Measurements from ENCODE around the gene TMEM218. TPM values are rescaled to one million over a fixed set of nuclear protein-coding genes. Genes with fewer than 3 reads are reported as not detected.

Gene TMEM218
- total and polyA plus RNA-seq, 9 donors: 13.0 to 37.3 (median 18.5) TPM

GRCh38 chr11:125112208-125112604 is 780 bp upstream of the TMEM218 start:
- H3K27me3 ChIP-seq: no peaks in the 10 kb centered on the region
- no peaks in the 10 kb centered on the region for H3K9me3 ChIP-seq
- no peak for TF ChIP-seq POLR2A (IDR thresholded peaks at IDR 0.05)
- TF ChIP-seq EP300 (IDR thresholded peaks at IDR 0.05): no peak
- no peak for TF ChIP-seq CTCF (IDR thresholded peaks at IDR 0.05)
- peak overlapping the region; percentile 26 for H3K4me3 ChIP-seq
- H3K36me3 ChIP-seq: no peaks in the 10 kb centered on the region
- no peak for DNase-seq
- peaks cover 5% of the 10 kb centered on the region for H3K4me1 ChIP-seq (ENCODE audit: insufficient read depth)
- WGBS, 3 donors: 77 to 86% (median 80%) methylated on average over 9 of the region's 9 CpGs
- no peak overlapping the region for H3K27ac ChIP-seq
- intact Hi-C loops (cut with DNase I): loop anchor here in 1 of 4 donors (10.0 kb wide), 1 partner anchor 237 kb away; no protein-coding TSS in a partner anchor

- Histone ChIP-seq H3K4me1 (ENCODE audit: insufficient read depth) (peaks cover 5% of the 10 kb centered on the region), H3K27ac (peak overlapping the region in 1 of 2 donors; percentile 51), H3K27me3 (no peaks in the 10 kb centered on the region), H3K36me3 (no peaks in the 10 kb centered on the region), H3K9me3 (no peaks in the 10 kb centered on the region), H3K4me3 (peak overlapping the region; percentile 73)
- no peak for DNase-seq
- TF ChIP-seq POLR2A (IDR thresholded peaks at IDR 0.05) (no peak), CTCF (IDR thresholded peaks at IDR 0.05) (no peak), EP300 (IDR thresholded peaks at IDR 0.05) (no peak)
- 0 to 1% (median 0%) methylated on average over 9 of the region's 9 CpGs for WGBS, 3 donors
- intact Hi-C loops (cut with DNase I): loop anchor here in 1 of 4 donors (10.0 kb wide), 1 partner anchor 236 kb away; no protein-coding TSS in a partner anchor
Observed at GRCh38 chr11:125111001-125111342, 454 bp downstream of the TMEM218 start.

GRCh38 chr11:125110506-125110905 is 920 bp downstream of the TMEM218 start:
- H3K4me3 ChIP-seq: peak overlapping the region; percentile 73
- WGBS, 3 donors: 52 to 58% (median 54%) methylated on average over 4 of the region's 4 CpGs
- TF ChIP-seq EP300 (IDR thresholded peaks at IDR 0.05) (no peak), POLR2A (IDR thresholded peaks at IDR 0.05) (no peak), CTCF (IDR thresholded peaks at IDR 0.05) (no peak)
- H3K27me3 ChIP-seq: no peaks in the 10 kb centered on the region
- intact Hi-C loops (cut with DNase I): loop anchor here in 1 of 4 donors (10.0 kb wide), 1 partner anchor 236 kb away; no protein-coding TSS in a partner anchor
- peaks cover 5% of the 10 kb centered on the region for H3K4me1 ChIP-seq (ENCODE audit: insufficient read depth)
- H3K36me3 ChIP-seq: no peaks in the 10 kb centered on the region
- H3K9me3 ChIP-seq: no peaks in the 10 kb centered on the region
- H3K27ac ChIP-seq: no peak overlapping the region
- no peak for DNase-seq

- intact Hi-C loops (cut with DNase I): no loop called here
- DNase-seq: no peak
- no peak for TF ChIP-seq POLR2A (IDR thresholded peaks at IDR 0.05)
- no peak for TF ChIP-seq CTCF (IDR thresholded peaks at IDR 0.05)
- no peak for TF ChIP-seq EP300 (IDR thresholded peaks at IDR 0.05)
Observed at GRCh38 chr11:125108469-125108868, 3.0 kb downstream of the TMEM218 start.

More at GRCh38 chr11:125108469-125108868, 3.0 kb downstream of the TMEM218 start:
- Histone ChIP-seq H3K27me3 (no peaks in the 10 kb centered on the region), H3K4me1 (ENCODE audit: insufficient read depth) (peaks cover 5% of the 10 kb centered on the region), H3K9me3 (no peaks in the 10 kb centered on the region), H3K27ac (no peak overlapping the region), H3K4me3 (no peak overlapping the region), H3K36me3 (no peaks in the 10 kb centered on the region)
- WGBS, 3 donors: 48 to 54% (median 50%) methylated on average over 3 of the region's 3 CpGs
